GM18519 (cell line): ENCODE data around the gene WFDC9.
"Not testable (repeated sequence)": the region's sequence is repeated elsewhere in the genome, so short reads cannot be mapped to it uniquely, and the experiment has no call there.

Source experiments
- ATAC-seq: cut with Tn5 transposase; IDR thresholded peaks from one replicate; pipeline ENCODE4 v1.9.1; 2021; ENCODE audit warnings: mild to moderate bottlenecking, moderate library complexity; ENCODE audit not compliant: unreplicated experiment, low FRiP score

The WFDC9 gene

DNA sequence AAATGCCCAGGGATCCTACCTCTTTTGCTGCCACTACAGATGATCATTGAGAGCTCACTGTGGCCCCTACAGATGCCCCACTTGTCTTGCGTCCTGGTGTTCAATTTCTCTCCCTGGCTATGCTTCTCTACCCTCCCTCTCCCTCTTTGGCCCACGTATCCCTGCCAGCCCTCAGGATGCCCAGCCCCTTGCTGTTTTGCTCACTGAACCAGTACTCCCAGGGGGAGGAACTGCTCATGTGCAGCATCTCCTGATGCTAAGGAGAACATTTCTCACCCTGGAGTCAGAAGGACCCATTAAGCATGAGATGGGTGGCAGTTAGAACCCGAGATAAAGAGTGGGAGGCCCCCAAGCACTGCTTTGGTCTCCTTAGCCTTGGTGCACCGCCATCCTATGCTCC lies at the start of gene WFDC9:
Gene WFDC9 (minus strand): TSS at position 101 of the 400 bp plus-strand sequence. CDS start 21,103 bp downstream, outside the sequence.
- ATAC-seq = no peak

DNA sequence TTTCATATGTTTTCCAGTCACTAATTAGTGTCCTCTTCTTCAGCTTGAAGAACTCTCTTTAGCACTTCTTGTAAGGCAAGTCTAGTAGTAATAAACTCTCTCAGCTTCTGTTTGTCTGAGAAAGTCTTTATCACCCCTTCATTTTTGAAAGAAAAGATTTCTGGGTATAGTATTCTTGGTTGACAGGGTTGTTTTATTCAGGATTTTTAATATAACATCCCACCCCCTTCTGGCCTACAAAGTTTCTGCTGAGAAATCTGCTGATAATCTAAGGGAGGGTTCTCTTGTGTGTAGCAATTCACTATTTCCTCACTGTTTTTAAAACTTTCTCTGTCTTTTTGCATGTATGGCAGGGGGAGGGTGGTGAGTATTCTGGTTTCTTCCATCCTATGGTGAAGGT lies 48.6 kb upstream of the WFDC9 start:
- no peak for ATAC-seq

- ATAC-seq = no peak
These were observed 41.7 kb upstream of the WFDC9 start for GRCh38 chr20:45672765-45673164.

DNA sequence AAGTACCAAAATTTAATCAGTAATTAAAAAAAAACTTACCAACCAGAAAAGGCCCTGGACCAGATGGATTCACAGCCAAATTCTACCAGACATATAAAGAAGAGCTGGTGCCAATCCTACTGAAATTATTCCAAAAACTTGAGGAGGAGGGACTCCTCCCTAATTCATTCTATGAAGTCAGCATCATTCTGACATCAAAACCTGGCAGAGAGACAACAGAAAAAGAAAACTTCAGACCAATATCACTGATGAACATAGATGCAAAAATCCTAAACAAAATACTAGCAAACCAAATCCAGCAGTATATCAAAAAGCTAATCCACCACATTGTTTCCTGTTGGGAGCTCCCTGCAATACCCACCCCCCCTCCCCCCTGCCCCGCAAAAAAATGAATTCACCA lies 39.1 kb upstream of the WFDC9 start, which contains the start of gene WFDC11:
Gene WFDC11 (minus strand): TSS at position 101 of the 400 bp plus-strand sequence. CDS start 19,639 bp downstream, outside the sequence.
- ATAC-seq = no peak

DNA sequence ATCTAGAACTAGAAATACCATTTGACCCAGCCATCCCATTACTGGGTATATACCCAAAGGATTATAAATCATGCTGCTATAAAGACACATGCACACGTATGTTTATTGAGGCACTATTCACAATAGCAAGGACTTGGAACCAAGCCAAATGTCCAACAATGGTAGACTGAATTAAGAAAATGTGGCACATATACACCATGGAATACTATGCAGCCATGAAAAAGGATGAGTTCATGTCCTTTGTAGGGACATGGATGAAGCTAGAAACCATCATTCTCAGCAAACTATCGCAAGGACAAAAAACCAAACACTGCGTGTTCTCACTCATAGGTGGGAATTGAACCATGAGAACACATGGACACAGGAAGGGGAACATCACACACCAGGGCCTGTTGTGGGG lies 26.0 kb upstream of the WFDC9 start:
- ATAC-seq = not testable (repeated sequence)

DNA sequence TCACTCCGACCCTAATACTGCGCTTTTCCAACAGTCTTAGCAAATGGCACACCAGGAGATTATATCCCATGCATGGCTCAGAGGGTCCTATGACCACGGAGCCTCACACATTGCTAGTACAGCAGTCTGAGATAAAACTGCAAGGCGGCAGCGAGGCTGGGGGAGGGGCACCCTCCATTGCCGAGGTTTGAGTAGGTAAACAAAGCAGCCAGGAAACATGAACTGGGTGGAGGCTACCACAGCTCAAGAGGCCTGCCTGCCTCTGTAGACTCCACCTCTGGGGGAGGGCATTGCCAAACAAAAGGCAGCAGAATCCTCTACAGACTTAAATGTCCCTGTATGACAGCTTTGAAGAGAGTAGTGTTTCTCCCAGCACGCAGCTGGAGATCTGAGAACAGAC lies 20.6 kb upstream of the WFDC9 start:
- not testable (repeated sequence) for ATAC-seq

- ATAC-seq = no peak
These were observed 18.3 kb upstream of the WFDC9 start for GRCh38 chr20:45649312-45649863.

DNA sequence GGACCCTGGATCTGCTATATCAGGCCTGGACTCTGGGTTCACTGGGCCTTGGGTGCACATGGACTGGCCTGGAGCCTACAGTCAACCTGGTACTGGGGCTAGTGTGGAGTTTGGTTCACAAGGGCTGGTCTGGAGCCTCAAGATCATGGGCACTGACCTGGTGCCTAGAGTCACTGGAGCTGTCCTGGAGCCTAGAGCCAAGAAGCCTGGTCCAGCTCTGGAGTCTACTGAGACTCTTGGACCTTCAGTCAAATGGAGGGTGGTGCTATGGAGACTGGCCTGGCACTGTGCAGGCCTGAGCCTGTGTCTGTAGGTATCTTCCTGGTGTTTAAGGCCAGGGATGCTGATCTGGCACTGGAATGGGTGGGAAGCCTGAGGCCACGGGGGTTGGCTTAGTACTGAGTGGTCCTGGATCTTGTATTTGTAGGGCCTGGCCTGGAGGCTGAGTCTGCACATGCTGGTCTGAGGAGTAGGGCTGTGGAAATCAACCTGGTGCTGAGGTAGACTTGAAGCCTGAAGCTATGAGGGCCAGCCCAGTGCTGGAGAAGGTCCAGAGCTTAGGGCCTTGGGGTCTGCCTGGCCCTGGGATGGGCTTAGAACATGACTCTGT lies 16.5 kb upstream of the WFDC9 start:
- ATAC-seq = no peak

GRCh38 chr20:45646875-45647274 lies 15.8 kb upstream of the WFDC9 start:
- no peak for ATAC-seq

DNA sequence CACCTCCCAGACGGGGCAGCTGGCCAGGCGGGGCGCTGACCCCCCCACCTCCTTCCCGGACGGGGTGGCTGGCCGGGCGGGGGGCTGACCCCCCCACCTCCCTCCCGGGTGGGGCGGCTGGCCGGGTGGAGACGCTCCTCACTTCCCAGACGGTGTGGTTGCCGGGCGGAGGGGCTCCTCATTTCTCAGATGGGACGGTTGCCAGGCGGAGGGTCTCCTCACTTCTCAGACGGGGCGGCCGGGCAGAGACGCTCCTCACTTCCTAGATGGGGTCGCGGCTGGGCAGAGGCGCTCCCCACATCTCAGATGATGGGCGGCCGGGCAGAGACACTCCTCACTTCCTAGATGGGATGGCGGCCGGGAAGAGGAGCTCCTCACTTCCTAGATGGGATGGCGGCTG lies 14.8 kb upstream of the WFDC9 start:
- ATAC-seq = not testable (repeated sequence)

GRCh38 chr20:45641076-45641475 lies 10.0 kb upstream of the WFDC9 start:
- not testable (repeated sequence) for ATAC-seq

GRCh38 chr20:45639687-45640086 lies 8.6 kb upstream of the WFDC9 start:
- no peak for ATAC-seq

DNA sequence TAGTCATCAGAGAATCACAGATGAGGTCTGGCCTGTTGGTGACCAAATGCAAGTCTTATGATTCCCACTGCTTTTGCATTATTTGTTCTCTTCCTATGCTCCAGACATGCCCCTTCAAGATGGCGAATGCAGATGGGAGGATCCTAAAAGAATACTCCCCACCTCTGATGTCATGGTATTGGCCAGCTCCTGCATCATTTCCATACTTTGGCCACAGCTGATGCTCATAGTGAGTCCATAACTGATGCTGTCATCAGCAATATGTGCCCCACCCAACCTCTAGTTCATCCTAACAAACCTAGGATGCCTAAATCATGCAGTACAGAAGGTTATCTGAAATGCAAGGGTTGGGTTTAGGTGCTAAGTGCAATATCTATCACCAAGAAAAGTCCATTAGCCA lies 5.4 kb upstream of the WFDC9 start:
- ATAC-seq = no peak

DNA sequence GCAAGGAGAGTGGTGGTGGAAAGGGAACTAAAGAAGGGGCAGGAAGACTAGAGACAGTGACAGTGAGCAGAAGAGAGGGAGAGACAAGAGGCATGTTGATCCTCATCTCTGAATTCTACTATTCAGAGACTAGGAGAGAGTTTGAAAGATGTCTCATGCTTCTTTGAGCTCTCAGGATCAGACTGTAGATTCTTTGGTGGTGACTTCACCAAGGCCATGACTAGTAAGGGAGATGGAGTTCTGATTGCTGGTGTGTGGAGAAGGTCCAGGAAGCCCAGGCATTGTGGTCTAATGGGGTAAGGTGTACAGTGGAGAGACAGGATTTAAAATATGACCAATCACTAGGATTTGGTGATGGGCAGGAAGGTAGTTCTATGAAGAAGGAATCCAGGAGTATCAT lies 713 bp downstream of the WFDC9 start:
- no peak for ATAC-seq

GRCh38 chr20:45629496-45630100 lies 1.5 kb downstream of the WFDC9 start, which contains the start of gene WFDC10A:
WFDC10A (plus strand) TSS chr20:45629739; CDS start chr20:45629814, 75 bp downstream.
- ATAC-seq = no peak

DNA sequence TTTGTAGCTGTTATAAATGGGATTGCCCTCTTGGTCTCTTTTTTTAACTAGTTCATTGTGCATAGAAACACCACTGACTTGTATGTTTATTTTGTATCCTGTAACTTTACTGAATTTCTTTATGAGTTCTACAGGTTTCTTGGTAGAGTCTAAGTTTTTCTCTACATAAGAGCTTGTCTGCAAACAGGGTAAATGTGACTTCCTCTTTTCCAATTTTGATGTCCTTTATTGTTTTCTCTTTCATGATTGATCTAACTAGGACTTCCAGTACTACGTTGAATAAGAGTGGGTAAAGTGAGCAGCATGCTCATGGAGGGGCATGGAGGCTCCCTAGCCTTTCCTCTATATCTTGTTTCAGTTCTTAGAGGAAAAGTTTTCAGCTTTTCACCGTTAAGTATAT lies 4.5 kb downstream of the WFDC9 start:
- no peak for ATAC-seq

- ATAC-seq = no peak
These were observed 9.5 kb downstream of the WFDC9 start for GRCh38 chr20:45621593-45621992.

- no peak for ATAC-seq
These were observed 13.5 kb downstream of the WFDC9 start for GRCh38 chr20:45617591-45617990.

- ATAC-seq = no peak
These were observed 18.8 kb downstream of the WFDC9 start for GRCh38 chr20:45612314-45612713.

- ATAC-seq = no peak
These were observed 20.0 kb downstream of the WFDC9 start for GRCh38 chr20:45611054-45611453.

GRCh38 chr20:45607810-45608209 lies 23.3 kb downstream of the WFDC9 start:
- no peak for ATAC-seq

DNA sequence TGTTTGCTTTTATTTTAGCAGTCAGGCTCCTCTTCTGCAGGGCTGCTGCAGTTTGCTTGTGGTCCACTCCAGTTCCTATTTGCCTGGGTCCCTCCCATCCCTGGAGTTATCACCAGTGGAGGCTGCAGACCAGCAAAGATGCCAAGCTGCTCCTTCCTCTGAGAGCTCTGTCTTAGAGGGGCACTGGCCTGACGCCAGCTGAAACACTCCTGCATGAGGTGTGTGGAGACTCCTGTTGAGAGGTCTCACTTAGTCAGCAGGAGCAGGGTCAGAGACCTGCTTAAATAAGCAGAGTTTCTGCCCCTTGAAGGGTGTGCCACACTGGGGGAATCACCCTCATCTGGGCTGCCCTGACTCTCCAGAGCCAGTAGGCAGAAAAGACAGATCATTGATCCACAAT lies 35.8 kb downstream of the WFDC9 start:
- no peak for ATAC-seq
